ENCODE results near the gene MATR3.

Gene MATR3

DNA sequence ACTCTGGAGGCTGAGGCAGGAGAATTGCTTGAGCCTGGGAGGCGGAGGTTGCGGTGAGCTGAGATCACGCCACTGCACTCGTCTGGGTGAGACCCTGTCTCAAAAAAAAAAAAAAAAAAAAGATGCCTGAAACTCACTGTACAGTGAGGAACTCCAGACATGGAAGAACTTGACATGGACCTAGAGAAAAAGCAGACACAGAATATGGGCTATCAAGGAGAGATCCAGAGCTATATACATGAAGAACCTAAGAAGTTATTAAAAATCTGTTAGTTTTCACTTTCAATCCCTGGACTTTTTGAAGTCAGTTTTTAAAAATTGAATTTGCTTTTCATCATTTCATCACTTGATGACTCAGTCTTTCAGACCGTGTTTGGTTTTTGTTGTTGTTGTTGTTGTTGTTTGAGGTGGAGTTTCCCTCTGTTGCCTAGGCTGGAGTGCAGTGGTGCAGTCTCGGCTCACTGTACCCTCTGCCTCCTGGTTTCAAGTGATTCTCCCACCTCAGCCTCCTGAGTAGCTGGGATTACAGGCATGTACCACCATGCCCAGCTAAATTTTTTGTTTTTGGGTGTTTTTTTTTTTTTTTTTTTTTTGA lies 68.4 kb downstream of the MATR3 start:
- no peak for DNase-seq

DNA sequence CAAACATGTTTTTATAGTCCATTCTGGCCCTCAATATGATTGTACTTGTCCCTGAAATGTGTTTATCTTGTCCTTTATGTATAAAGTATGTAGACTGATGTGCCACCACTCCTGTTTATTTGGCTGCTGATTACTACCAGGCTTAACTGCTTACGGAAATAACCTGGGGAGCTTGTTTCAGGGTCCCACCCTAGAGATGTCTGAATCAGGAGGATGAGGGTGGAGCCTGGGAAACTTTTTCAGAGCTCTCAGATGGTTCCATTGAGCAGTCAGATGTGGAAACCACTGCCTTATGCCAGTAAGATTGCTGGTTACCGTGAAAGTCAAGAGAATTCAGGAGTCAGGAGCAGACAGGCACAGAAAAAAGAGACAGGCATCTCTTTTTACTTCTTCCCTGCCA lies 70.4 kb downstream of the MATR3 start:
- no peak for DNase-seq

DNA sequence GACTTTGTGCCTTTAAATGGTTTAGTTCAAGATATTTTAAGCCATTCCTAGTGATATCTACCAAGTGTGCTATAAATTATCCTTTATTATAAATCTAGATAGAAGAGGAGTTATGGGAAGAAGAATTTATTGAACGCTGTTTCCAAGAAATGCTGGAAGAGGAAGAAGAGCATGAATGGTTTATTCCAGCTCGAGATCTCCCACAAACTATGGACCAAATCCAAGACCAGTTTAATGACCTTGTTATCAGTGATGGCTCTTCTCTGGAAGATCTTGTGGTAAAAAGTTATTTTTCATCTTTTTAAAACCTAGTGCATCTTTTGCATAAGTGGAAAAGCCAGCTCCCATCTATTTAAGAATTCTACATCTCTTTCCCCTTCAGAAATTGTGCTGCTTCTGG lies 70.9 kb downstream of the MATR3 start:
- no peak for DNase-seq

DNA sequence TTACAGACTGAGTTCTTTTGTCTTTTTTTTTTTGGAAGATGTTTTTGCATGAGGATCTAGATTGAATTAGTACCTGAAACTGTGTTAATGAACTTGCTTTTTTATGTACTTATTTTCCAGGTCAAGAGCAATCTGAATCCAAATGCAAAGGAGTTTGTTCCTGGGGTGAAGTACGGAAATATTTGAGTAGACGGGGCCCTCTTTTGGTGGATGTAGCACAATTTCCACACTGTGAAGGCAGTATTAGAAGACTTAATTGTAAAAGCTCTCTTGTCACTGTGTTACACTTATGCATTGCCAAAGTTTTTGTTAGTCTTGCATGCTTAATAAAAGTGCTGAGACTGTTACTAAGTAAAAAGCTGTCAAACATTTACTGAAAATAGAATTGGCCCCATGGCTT lies 75.1 kb downstream of the MATR3 start:
- DNase-seq: no peak

DNA sequence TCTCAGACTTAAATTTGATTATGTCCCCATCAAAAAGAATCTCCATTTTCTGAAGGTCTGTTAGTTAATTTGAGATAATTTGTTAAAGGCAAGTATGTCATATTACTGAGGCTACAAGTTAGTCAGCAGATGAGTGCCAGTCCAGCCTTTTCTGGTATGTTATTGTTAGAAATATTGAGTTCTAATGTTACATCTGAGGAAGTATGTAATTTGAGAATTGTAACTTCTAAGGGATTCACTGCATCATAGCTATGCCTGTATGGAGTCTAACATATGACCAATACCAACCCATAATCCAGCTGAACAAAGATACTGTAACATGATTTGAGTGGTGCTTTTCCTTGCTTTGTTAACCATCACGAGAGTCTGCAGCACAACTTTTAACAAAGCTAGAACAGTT lies 75.6 kb downstream of the MATR3 start:
- no peak for DNase-seq

DNA sequence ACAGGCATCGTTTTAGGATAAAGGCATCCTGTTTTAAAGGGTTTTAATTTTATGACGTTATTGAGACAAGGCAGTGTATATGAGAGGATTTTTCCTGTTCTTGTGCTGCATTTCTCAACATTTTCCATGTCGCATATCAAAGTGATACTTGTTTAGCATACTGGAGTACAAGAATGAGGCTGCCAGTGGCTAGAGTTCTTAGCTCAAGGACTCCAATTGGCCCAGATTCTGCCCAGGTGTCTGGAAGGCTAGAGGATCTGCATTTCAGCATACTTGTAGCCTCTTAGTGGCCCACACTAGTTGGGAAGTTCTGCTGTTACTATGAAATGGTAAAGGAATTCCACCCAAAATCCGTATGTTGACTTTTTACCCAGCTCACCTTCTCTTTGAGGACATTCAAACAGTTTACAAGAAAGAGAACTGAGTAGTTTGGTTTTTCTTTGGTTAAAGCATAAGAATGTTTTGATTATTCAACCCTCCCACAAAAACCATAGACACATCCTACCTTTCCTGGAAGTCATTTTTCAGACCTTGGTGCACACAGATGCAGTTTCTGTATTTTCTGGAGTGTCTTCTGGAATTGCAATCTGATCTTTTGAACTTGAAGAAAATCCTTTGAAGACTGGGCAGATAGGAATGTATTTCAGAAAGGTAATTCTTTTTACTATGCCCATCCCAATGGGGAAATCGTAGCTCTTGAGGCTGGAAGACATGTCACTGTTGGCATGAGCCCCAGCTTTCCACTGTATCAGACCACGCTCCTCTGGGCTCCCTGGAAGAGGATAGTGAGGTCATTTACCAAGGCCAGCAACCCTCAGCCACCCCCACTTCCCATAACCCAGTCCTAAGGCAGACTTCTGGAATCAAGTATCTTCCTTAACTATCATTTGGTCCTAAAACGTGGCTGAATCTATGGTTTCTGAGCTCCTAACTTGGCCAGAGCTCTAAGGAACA lies 78.2 kb downstream of the MATR3 start:
- no peak for DNase-seq

DNA sequence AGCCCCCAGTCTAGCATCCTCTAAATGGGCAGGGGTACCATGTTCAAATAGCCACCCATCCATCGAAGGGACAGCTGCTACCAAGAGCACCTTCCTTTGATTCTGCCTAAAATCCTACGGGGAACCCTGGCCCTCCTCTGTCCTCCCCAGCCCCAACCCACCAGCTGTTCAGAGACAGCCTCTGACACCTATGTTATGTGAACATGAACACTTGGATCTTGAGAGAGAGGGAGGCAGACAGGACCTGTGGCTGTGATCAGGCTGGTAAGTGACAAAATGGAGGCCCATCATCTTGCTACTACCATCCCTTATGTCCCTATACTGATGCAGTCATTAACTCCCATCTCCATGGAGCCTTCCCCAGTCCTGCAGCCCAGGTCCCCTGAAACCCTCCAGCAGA lies 81.4 kb downstream of the MATR3 start:
- no peak for DNase-seq

DNA sequence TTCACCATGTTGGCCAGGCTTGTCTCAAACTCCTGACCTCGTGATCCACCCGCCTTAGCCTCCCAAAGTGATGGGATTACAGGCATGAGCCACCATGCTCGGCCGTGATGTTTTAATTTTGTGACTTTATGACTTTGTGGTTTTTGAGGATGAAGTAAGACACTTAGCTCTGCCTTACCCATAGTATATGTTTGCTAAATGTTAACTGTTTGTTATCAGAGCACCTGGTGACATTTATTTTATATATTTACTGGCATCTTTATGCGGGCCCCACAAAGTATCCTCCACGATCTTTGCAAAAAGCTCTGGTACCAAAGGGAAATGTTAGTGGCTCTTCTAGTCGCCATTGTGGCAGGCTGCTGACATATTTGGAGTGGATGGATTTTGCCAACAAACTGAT lies 82.8 kb downstream of the MATR3 start:
- DNase-seq: no peak

DNA sequence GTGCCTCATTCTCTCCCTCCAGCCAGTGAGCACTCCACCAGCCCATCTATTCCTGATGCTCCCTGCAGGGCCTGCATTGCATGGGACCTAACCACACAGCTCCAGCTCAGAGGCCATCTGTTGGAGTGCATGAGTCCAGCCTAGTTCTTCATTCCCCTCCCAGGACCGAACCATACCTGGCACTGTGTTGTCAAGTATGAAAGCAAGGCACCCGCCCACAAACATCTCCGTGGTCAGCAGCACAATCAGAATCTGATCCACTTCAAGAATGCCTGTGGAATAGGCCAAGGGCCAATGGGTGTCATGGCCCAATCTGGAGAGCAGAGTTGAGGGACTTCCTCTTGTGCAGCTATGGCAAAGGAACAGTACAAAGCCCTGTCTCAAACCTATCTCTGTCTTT lies 83.7 kb downstream of the MATR3 start:
- DNase-seq: no peak

DNA sequence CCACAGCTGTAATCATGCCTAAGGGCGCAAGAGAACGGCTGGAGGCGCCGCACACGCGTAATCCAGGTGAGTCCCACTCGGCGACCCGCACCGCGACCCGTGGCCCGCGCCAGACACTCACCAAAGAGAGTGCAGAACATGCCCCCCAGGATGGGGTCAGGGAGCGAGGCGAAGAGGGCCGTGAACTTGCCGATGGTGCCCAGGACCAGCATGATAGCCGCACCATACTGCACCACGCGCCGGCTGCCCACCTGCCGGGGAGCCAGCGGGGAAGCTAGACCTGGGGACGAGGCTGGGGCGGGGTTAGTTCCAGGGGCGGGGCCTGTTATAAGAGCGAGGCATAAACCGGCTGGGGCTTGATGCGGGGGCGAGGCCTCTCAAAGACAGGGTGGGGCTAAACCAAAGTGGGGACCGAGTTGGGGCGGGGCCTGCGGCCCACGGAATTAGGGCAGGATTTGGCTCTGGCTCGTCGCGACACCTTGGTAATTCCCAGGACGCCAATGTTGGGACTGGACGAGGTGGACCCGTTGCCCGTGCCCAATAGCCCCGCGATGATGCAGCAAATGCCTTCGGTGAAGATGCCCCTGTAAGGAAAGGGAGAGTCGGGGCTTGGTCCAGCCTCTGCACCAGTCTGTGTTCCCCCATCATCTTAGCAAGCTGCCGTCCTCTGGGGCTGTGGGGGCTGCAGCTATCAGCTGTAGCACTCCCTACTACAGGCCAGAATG lies 84.7 kb downstream of the MATR3 start:
- DNase-seq: no peak

DNA sequence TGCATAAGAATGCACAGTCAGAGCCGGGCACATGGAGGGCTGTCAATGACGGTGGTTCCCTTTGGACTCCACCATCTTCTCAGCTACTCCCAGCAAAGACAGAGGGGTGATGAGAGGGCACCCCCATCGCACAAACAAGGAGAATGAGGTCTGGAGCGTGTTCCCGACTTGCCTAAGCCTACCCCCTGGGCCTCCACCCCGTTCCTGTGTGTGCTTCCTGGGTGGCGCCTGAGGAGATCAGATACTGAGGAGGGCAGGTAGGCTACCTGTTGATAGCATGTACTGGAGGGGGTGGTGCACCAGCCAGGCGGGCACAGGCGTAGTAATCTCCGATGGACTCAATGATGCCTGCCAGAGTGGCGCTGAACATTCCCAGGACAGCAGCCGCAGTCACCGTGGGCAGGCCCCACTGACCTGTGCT lies 85.4 kb downstream of the MATR3 start:
- no peak for DNase-seq

DNA sequence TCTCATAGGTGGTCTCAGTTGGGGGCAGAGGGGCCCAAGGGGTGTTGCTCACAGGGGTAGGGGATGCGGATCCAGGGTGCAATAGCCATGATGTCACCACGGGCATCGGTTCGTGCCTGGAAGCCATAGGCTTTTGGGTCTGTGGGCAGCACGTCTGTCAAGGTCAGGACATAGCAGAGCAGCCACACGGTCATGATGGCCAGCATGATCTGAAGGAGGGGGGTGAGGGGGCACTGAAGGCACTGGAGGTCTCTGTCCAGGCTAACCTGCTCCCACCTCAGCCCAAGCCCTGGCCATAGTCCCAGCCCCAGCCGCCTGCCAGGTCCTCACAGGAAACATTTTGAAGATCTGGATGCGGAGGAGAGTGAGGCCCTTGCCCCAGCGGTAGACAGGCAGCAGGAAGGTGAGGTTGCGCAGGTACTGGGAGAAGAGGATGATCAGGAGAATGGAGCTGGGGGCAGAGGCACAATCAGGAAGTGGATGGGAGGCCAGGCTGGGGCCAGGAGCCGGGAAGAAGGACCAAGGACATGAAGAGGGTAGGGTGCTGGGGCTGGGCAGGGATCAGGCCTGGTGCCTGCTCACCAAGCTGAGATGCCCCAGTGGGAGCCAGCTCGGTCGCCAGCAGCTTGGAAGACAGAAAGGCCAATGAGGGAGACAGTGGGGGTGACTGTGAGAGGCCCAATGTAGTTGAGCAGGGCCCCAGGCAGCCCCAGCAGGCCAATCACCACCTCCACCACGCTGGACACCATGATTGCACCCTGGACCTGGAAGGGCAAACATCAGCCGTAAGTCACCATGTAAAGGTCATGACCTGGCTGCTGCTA lies 86.3 kb downstream of the MATR3 start:
- DNase-seq: no peak

Data from NCI-H2171 treated with DMSO at 0.1 percent for 48 hours (cell line).